ENCODE data around the gene TMEM154. TPM values are rescaled to one million over a fixed set of nuclear protein-coding genes. Genes with fewer than 3 reads are reported as not detected.

The TMEM154 gene
- total RNA-seq, 1 donor from 2014 or later: 120 TPM

- ATAC-seq: no peak
Observed at GRCh38 chr4:152626790-152627189, 53.0 kb downstream of the TMEM154 start.

DNA sequence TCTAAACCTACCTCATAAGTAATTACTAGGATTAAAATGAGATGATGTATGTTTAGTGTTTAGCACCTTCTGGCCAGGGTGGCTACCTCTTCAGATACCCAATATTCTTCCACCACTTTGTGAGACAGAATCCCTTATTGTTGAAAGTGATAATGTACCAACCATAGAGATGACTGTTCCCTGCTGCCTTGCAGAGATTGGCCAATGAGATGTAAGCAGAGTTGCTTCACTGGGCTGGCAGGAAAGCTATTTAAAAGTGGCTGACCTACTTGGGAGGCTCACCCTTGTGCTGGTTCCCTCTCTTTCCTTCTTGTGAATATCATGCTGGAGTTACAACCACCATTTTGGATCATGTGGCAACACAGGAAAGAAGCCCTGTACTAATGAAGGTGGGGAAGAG is 58.9 kb downstream of the TMEM154 start:
- ATAC-seq: peak; percentile 30

DNA sequence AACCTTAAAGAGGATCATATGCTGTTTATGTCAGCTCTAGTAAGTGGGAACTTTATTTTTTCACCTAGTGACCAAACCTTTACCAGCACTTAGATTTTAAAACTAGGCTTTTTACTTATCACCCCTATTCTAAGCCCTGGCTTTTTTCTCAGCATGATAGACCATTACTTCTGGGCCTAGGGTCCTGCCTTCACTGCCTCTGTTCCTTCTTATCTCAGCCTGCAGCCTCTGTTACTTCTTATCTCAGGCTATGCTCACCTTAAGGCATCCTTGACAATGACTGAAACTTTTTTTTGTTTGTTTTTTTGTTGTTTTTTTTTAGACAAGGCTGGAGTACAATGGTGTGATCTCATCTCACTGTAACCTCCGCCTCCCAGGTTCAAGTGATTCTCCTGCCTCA is 59.6 kb downstream of the TMEM154 start:
- ATAC-seq: no peak

DNA sequence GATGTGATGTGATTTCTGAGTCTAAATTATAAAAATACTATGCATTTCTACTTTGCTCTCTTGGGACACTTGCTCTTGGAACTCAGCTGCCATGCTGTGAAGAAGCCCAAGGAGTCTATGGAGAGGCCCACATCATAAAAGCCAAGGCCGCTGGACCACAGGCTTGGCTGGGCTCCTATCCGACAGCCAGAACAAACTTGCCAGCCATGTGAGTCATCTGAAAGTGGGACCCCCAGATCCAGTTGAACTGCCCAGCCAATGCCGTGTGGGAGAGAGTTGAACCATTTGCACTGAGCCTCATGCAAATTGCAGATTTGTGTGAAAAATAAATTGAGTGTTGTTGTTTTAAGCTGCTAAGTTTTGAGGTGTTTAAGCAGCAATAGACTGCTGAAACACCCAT is 60.2 kb downstream of the TMEM154 start:
- no peak for ATAC-seq

- ATAC-seq: peak; percentile 81
Observed at GRCh38 chr4:152618971-152619370, 60.8 kb downstream of the TMEM154 start.

DNA sequence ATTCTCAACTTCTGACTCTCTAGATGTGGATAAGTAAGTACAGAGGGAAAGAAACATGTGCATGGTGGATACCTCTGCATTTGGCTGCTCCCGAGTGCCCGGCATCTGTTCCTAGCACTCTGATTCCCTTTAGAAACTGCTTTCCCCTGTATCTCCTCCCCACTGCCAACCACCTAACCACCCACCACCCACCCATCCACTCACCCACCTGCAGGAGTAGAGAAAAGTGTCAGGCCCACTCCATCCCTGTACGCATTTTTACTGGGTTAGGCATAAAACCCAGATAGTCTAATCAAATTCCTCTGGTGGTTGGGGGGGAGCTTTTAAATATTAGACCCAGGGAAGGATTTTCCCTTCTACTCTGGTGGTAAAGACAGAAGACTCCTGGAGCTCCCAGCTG is 63.0 kb downstream of the TMEM154 start:
- no peak for ATAC-seq

GRCh38 chr4:152613841-152614721 is 65.7 kb downstream of the TMEM154 start:
- ATAC-seq: peak; percentile 95

DNA sequence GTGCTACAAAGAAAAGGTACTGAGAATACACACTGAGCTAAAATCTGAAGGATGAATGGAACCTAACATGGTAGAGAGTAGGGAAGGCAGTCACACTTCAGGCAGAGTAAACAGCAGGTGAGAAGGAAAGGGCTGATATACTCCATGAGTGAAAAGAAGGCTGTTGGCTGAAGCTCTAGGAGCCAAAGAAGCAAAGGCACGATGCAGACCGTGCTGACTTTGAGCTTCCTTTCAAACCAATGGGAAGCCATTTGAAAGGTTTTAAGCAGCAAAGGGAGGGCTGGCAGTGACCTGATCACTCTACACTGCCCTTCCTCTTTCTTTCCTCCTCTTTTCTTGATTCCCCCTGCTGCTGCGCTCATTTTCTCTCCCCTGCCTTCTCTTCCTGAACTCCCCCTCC is 66.4 kb downstream of the TMEM154 start:
- no peak for ATAC-seq

DNA sequence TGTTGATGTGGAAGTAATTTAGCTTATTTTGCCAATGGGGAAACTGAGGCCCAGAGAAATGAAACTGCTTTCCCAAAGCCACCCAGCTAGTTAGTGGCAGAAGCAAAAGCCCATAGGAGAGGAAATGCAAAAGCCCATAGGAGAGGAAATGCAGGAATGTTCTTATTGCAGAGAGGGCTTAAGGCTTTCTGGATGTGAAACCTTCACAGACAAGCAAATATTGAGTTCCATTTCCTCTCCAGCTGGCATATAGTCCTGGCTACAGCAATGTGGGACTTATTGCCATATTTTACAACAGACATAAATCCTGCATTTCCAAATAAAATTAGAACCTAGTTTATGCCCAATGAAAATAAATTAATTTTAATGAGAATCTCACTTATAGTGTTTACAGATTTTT is 69.7 kb downstream of the TMEM154 start:
- ATAC-seq: no peak

DNA sequence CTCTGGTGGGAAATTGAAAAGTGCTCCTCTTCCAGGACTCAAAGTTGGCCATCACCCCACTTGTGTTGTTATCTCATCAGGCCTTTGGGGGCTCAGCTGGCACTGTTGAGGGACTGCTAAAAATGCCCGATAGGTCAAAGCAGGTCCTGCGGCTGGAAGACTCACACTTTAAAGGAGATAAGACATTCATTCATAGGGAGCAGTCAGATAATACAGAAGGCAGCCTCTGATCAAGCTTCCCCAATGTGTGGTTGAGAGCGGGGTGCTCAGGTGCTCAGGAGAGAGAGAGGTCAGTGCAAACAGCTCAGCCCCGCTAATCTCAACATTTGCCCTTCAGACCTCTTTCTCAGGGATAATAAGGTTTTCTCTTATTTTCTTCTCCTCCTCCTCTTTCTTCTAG is 70.3 kb downstream of the TMEM154 start:
- no peak for ATAC-seq

- ATAC-seq: no peak
Observed at GRCh38 chr4:152607178-152607577, 72.6 kb downstream of the TMEM154 start.

DNA sequence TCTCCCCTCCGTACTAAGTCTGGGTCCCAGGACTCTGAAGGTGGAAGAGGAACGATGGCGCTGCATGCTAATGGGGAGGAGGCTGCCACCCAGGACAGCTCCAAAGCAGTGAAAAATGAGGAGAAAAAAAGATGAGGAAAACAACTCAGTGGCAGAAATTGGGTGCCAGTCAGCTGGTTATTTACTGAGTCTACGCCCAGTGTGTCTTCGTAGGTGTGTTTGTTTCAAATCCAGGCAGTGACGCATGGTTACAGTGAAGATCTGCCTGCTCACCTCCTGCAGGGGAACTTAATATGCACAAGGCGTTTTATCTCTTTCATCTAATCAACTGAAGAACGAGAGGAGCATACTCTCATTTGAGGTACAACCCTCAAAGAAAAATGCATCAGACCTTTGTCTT is 73.0 kb downstream of the TMEM154 start:
- peak; percentile 61 for ATAC-seq

DNA sequence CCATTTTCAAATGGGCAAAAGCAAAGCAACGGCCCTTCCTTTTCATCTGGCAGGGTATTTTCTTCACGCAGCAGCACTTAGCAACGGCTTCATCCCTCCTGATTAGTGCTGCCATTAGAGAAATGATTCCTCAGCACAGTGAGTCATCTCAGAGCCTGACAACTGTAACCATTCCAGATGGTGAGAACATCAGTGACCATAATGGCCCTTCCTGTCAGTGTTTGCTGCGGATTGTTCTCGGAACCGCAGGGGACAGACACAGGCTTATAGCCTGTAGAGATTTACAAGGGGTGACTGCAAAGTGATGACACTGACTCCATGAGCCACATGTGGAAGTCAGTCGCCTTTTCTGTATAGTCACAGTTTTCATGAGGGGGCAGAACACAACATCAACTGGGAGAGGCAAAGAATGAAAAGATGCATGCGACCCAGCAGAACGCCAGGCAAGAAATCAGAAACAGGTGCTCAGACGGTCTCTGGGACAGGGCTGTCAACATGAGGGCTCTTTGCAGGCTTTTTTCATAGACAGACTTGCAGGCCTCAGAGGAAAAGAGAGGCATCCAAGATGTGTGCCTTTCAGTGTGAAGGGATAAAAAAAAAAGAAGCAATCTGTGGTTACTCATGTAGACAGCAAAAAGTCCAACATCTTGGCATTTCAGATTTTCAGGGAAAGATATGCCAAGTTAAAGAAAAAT is 74.0 kb downstream of the TMEM154 start:
- ATAC-seq: peak; percentile 42

- no peak for ATAC-seq
Observed at GRCh38 chr4:152605031-152605430, 74.8 kb downstream of the TMEM154 start.

DNA sequence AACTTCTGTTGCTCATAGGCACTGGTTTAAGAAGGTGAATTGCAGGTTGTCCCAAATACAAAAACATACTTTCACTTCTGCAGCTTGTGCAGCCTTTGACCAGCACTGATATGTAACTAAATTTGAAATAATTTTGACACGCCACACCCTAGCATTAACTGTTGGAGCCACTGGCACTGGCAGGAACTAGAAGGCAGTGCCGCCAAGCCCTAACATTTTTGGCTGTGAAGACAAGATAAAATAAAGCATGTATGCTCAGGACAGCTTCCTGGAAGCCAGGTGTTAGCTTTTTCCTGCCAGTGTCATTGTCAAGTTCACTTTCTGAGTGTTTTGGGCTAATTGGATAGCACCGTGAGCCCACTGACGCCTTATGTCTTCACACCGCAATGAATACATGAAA is 78.6 kb downstream of the TMEM154 start:
- ATAC-seq: peak; percentile 18

DNA sequence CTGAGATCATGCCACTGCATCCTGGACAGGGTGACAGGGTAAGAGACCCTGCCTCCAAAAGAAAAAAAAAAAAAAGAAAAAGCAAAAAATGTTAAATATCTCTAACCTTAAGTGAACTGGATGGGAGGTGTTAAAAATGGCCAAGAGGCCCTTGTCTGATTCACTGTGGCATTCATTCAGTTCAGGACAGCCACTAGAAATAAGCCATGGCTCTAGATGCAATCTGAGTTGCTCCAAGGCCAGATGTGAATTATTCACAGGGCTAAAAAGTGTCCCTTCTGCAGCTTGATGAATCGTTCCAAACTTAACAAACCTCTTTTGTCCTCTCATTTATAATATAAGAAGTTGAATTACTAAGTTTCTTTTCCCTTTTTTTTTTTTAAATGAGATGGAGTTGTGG is 80.2 kb downstream of the TMEM154 start:
- ATAC-seq: no peak

DNA sequence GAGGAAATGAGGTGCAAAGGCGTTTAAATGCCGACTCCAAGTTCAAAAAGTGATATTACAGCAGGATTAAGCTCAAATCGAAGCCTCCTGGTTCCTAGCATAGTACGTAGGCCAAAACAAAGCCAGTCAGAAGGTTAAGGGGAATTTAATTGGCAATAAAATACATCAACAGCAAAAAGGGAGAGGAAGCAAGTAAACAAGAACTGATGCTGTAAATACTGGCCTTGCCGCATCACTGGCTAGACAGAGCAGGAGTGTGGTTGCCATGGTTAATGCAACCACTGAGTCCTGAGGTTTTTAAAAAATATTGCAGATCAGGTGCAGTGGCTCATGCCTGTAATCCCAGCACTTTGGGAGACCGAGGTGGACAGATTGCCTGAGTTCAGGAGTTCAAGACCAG is 80.7 kb downstream of the TMEM154 start:
- no peak for ATAC-seq

DNA sequence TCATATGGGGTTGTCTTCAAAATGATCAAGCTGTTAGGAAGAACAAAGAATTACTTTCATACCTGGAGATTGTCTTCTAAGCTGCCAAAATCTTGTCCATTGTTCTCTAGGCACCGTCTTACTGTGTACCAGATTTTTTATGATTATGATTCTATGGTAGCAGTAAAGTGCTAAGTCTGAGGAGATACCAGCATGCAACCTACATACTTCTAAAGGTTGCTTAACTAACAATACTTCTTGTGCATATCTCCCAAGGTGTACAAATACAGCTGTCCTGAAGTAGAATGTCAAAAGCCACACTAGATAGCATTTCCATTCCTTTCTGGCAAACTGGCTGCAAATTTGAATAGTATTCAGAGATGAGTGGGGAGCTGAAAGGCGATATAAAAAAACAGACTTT is 81.3 kb downstream of the TMEM154 start:
- ATAC-seq: no peak

GRCh38 chr4:152594978-152595925 is 84.5 kb downstream of the TMEM154 start:
- ATAC-seq: peak; percentile 40

DNA sequence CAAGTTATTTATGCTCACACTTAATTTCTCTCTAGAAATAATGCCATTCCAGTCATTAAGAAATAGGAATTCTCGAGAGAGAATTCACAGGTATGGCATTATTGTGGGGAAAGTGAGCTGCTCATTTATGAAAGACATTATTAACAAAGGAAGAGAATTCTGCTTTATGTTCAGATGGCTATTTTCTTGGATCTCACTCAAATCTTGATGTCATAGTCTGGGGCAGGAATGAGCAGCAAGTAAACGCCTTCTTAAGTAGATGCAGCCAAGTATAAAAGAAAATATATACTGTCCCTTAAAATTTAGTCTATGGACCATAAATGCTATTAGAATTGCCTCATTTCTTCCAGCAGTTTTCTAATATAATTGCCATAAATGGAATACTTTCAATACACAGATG is 85.7 kb downstream of the TMEM154 start:
- no peak for ATAC-seq

DNA sequence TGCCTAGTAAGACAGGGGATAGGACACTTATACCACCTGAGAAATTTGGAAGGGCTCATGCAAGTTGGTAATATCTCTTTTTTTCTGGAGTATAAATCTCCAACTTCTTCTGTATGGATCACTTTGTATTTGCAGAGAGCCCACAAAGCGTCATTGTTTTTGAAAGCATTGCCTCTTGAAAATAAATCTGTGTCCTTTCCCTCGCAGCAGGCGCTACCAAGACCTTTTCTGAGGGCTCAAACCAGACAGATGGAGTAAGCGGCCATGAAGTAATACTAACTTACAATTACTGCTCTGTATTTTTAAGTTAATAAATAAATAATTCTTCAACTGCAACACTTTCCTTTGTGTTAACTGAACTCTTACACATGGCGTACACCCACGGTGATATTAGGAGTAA is 87.9 kb downstream of the TMEM154 start:
- no peak for ATAC-seq

DNA sequence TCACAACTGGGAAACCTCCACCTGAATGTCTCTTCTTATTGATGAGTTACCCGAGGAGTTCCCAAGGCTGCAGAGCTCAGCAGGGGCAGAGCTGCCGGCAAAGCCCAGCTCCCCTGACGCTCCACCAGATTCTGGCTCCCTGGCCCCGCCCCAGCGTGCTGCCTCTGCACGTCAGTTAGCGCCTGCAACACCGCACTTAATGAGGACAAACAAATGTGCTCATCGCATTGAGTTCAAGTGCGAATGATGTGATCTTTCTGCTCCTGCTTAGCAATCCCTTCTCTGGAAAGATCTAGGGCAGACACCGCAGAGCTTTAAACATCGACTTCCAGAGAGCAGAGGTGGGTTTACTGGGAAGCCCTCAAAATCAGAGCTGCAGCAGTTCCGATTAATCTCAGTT is 88.4 kb downstream of the TMEM154 start:
- ATAC-seq: peak; percentile 76
